Aorta (tissue), 5 donors: Measurements from ENCODE around the gene GRHL3. TPM values are rescaled to one million over a fixed set of nuclear protein-coding genes. Genes with fewer than 3 reads are reported as not detected.

Source experiments
- ATAC-seq: fragments of 200-7000 bp; cut with Tn5 transposase; one replicate; pipeline ENCODE4 v1.9.1; 2022; ENCODE audit warnings: moderate library complexity; ENCODE audit not compliant: low FRiP score
- DNase-seq, 2 donors: peaks; one replicate each; pipeline ENCODE4 v3.0.0-alpha.2; 2020
- H3K27ac ChIP-seq, 2 donors: one replicate each; pipeline ENCODE4 v1.5.1; 2013; ENCODE audit warnings: low read length in 2 of 2, mild to moderate bottlenecking in 2 of 2, moderate library complexity in 2 of 2, control low read depth in 1 of 2, inconsistent platforms in 1 of 2, low read depth in 1 of 2
- H3K27me3 ChIP-seq, 2 donors: one replicate each; pipeline ENCODE4 v1.6.1; 2013; ENCODE audit warnings: control low read depth in 1 of 2, low read length in 1 of 2, mild to moderate bottlenecking in 1 of 2, moderate library complexity in 1 of 2; ENCODE audit not compliant: insufficient read depth in 2 of 2, control insufficient read depth in 1 of 2
- H3K36me3 ChIP-seq, 2 donors: one replicate each; pipeline ENCODE4 v1.6.1; 2013; ENCODE audit warnings: control low read depth in 1 of 2, low read length in 1 of 2, mild to moderate bottlenecking in 1 of 2; ENCODE audit not compliant: insufficient read depth in 2 of 2, control insufficient read depth in 1 of 2
- H3K4me1 ChIP-seq, 2 donors: one replicate each; pipeline ENCODE4 v1.6.1; 2013; ENCODE audit warnings: low read length in 2 of 2, control low read depth in 1 of 2, mild to moderate bottlenecking in 1 of 2, moderate library complexity in 1 of 2; ENCODE audit not compliant: insufficient read depth in 2 of 2, control insufficient read depth in 1 of 2
- H3K4me3 ChIP-seq, 2 donors: one replicate each; pipeline ENCODE4 v1.5.1; 2013; ENCODE audit warnings: low read length in 2 of 2, control low read depth in 1 of 2, mild to moderate bottlenecking in 1 of 2
- H3K9me3 ChIP-seq: one replicate; pipeline ENCODE4 v1.6.1; 2013; ENCODE audit warnings: mild to moderate bottlenecking, low read length; ENCODE audit not compliant: control insufficient read depth
- WGBS, 2 donors: extraction: QIAGEN DNeasy Blood & Tissue Kit; methylation state at CpG; one replicate each; pipeline ENCODE4 v1.1.7; 2013; 5-methylcytosine and 5-hydroxymethylcytosine counted together
- intact Hi-C, 2 donors: fragments of 100-400 bp; cut with DNase I; formaldehyde crosslinking; loops; one replicate each; pipeline versions ENCODE4 v1.14.2 to v1.15.0; 2022
- polyA plus RNA-seq, 2 donors: library from polyadenylated mRNA; stranded (reverse); fragments of 200-250 nt; gene quantifications; one replicate each; pipeline ENCODE4 v1.2.3, GENCODE V29; 2013
- total RNA-seq, 2 donors: library from RNA; stranded (reverse); fragmentation: NEBNext Ultra II Directional; extraction: Animal tissue kit (Norgen Biotek cat#: 25700); gene quantifications; one replicate each; pipeline ENCODE4 v1.2.1, GENCODE V29; 2021
- donor health status: healthy with polysubstance abuse.
- donor health status: Bipolar disorder and iron deficiency.
- donor health status: DM: no; HTN: no; CAD: no.
- donor health status: DM: no; HTN: no; CAD: no.
- donor health status: DM: yes; HTN: yes; CAD: no.

Gene GRHL3
- total and polyA plus RNA-seq, 4 donors, result 0.08 TPM; not detected in 3

GRCh38 chr1:24351918-24352627 lies 32.9 kb downstream of the GRHL3 start:
- intact Hi-C loops, result no loop called here
- Histone ChIP-seq H3K27ac (no peak overlapping the region), H3K27me3 (no peaks in the 10 kb centered on the region), H3K4me3 (no peak overlapping the region), H3K4me1 (no peaks in the 10 kb centered on the region), H3K9me3 (no peaks in the 10 kb centered on the region), H3K36me3 (no peaks in the 10 kb centered on the region)
- no peak for ATAC-seq
- DNase-seq, result no peak
- WGBS, 2 donors, result 78 to 80% methylated on average over 7 of the region's 7 CpGs

DNA sequence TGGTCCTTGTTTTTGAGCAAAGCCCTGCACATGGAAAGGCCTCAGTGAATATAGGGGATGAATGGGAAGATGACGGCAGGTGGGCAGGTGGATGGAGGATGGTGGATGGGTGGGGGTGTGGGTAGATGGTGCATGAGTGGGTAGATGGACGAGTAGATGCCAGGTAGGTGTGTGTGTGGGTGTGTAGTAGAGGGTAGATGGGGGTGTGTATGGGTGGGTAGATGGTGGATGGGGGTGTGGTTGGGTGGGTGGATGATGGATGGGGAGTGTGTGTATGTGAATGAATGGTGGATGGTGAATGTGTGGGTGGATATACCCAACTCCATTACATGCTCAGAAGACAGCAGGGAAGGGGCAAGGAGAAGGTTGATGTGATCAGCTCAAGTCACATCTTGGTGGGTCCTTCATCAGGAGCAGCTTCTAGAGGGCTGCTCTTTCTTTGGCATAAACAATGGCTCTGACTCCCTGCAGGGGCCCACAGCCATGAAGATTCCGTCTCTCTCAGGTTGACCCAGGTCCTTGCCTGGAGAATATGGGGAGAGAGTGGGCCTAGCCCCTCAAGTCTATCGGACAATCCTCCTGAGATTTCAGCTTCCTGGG lies 34.2 kb downstream of the GRHL3 start:
- peaks cover 0 to 3% of the 10 kb centered on the region in 2 donors for H3K36me3 ChIP-seq
- no peak overlapping the region for H3K27ac ChIP-seq
- intact Hi-C loops, result no loop called here
- H3K4me1 ChIP-seq, result no peaks in the 10 kb centered on the region
- H3K9me3 ChIP-seq, result no peaks in the 10 kb centered on the region
- no peaks in the 10 kb centered on the region for H3K27me3 ChIP-seq
- H3K4me3 ChIP-seq, result no peak overlapping the region
- ATAC-seq (no peak), DNase-seq (no peak)
- WGBS, 2 donors, result 94 to 95% methylated on average over 4 of the region's 4 CpGs

DNA sequence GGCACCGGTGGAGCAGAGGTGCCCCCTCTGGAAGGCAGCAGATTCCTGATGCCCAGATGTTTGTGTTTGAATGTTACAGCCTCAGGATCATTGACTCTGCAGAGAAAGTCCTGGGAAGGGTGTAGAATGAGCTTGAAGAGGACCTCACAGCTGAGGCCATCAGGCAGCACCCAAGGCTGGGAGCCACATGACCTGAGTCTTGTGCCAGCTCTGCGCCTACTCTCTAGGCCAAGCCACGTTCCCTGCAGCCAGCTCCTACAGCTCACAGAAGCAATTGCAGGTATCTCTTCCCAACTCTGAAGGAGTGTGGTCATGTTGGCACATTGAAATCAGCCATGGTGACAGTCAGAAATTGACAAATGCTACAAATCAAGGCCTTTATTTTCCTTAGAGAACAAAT lies 36.3 kb downstream of the GRHL3 start:
- ATAC-seq (no peak), DNase-seq (no peak)
- 56 to 65% methylated on average over 3 of the region's 3 CpGs for WGBS, 2 donors
- intact Hi-C loops, result no loop called here
- Histone ChIP-seq H3K27ac (no peak overlapping the region), H3K4me3 (no peak overlapping the region), H3K36me3 (peaks cover 0 to 3% of the 10 kb centered on the region in 2 donors), H3K9me3 (no peaks in the 10 kb centered on the region), H3K27me3 (no peaks in the 10 kb centered on the region), H3K4me1 (no peaks in the 10 kb centered on the region)

- intact Hi-C loops, result no loop called here
- H3K9me3 ChIP-seq, result no peaks in the 10 kb centered on the region
- no peaks in the 10 kb centered on the region for H3K27me3 ChIP-seq
- H3K4me3 ChIP-seq, result no peak overlapping the region
- DNase-seq (no peak), ATAC-seq (no peak)
- 94 to 95% methylated on average over 7 of the region's 7 CpGs for WGBS, 2 donors
- no peak overlapping the region for H3K27ac ChIP-seq
- peaks cover 0 to 3% of the 10 kb centered on the region in 2 donors for H3K36me3 ChIP-seq
- no peaks in the 10 kb centered on the region for H3K4me1 ChIP-seq
These were observed 37.9 kb downstream of the GRHL3 start for GRCh38 chr1:24357038-24357437.

DNA sequence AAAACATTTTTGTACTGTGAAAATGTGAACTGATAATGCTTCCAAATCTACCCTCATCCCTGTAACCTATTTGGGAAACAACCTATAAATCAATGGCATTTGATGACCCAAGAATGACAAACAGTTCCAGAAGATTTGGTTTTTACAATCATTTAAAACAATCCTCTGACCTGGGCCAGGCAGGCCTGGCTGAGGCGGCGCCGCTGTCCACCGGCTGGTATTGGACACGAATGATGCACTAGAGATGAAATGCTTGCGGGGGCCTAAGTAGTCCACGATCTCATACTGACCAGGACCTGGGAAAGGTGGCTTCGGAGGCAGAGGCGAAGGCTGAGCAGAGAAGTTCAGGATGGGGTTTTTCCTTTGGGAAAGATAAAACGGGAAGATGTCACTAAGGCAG lies 41.5 kb downstream of the GRHL3 start:
- intact Hi-C loops, result no loop called here
- Histone ChIP-seq H3K27ac (no peak overlapping the region), H3K27me3 (no peaks in the 10 kb centered on the region), H3K9me3 (no peaks in the 10 kb centered on the region), H3K4me3 (no peak overlapping the region), H3K36me3 (peaks cover 0 to 3% of the 10 kb centered on the region in 2 donors), H3K4me1 (no peaks in the 10 kb centered on the region)
- 98% methylated on average over 10 of the region's 10 CpGs for whole genome bisulfite sequencing, 2 donors
- ATAC-seq, result no peak
- DNase-seq, result no peak

- no peak for DNase-seq
- H3K36me3 ChIP-seq, result peaks cover 0 to 3% of the 10 kb centered on the region in 2 donors
- WGBS, 2 donors, result 97 to 99% methylated on average over 3 of the region's 3 CpGs
- H3K4me1 ChIP-seq, result no peaks in the 10 kb centered on the region
- no peaks in the 10 kb centered on the region for H3K27me3 ChIP-seq
- no peak for ATAC-seq
- no peaks in the 10 kb centered on the region for H3K9me3 ChIP-seq
- intact Hi-C loops, result no loop called here
- no peak overlapping the region for H3K27ac ChIP-seq
- H3K4me3 ChIP-seq, result no peak overlapping the region
These were observed 42.7 kb downstream of the GRHL3 start for GRCh38 chr1:24361811-24362210.

DNA sequence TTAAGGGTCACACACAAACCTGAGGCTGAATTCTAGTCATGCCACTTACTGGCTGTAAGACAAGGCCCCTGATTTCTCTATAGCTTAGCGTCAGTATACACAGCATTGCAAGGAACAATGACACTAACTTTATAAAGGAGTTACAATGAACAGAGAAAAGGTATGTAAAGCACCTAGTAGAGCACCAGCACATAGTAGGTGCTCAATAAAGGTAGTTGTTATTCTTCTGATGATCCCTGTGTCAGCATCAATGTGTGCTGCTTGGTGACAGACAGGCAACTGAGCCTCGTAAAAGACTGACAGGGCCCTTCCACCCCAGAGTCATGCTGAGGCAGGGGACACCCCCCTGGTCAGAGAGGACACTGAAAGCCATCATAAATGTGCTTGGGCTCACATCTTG lies 43.2 kb downstream of the GRHL3 start:
- Histone ChIP-seq H3K4me3 (no peak overlapping the region), H3K27ac (no peak overlapping the region), H3K9me3 (no peaks in the 10 kb centered on the region), H3K4me1 (no peaks in the 10 kb centered on the region), H3K36me3 (peaks cover 0 to 3% of the 10 kb centered on the region in 2 donors), H3K27me3 (no peaks in the 10 kb centered on the region)
- ATAC-seq, result no peak
- no peak for DNase-seq
- intact Hi-C loops, result no loop called here
- WGBS, 2 donors, result 95 to 97% methylated on average over 2 of the region's 2 CpGs

GRCh38 chr1:24362982-24363614 lies 43.9 kb downstream of the GRHL3 start:
- DNase-seq (no peak), ATAC-seq (peak; percentile 47)
- 65 to 66% methylated on average over 4 of the region's 4 CpGs for WGBS, 2 donors
- no peaks in the 10 kb centered on the region for H3K4me1 ChIP-seq
- no peaks in the 10 kb centered on the region for H3K27me3 ChIP-seq
- H3K4me3 ChIP-seq, result no peak overlapping the region
- intact Hi-C loops, result no loop called here
- no peak overlapping the region for H3K27ac ChIP-seq
- no peaks in the 10 kb centered on the region for H3K9me3 ChIP-seq
- H3K36me3 ChIP-seq, result no peaks in the 10 kb centered on the region

- Histone ChIP-seq H3K27ac (no peak overlapping the region), H3K36me3 (no peaks in the 10 kb centered on the region), H3K4me3 (no peak overlapping the region), H3K4me1 (no peaks in the 10 kb centered on the region), H3K9me3 (no peaks in the 10 kb centered on the region), H3K27me3 (no peaks in the 10 kb centered on the region)
- intact Hi-C loops, result no loop called here
- ATAC-seq (no peak), DNase-seq (no peak)
- 89% methylated on average over 7 of the region's 7 CpGs for WGBS, 2 donors
These were observed 44.8 kb downstream of the GRHL3 start for GRCh38 chr1:24363994-24364393.
